Fibroblast of lung (primary cell): Measurements from ENCODE around the gene CBLC.

Experiments used
- EZH2 ChIP-seq: IDR thresholded peaks from 2 replicates; pipeline ENCODE4 v1.5.1; 2012; ENCODE audit warnings: low read length, control low read depth, mild to moderate bottlenecking; ENCODE audit errors: missing control alignments
- TF ChIP-seq, protein P1 (sequence below), 2 donors: IDR thresholded peaks in 1 of 2; conservative IDR thresholded peaks in 1 of 2; 1 replicate in 1 of 2; 2 replicates in 1 of 2; pipeline ENCODE4 v1.5.1; 2011 to 2012; ENCODE audit warnings: low read length in 2 of 2, control low read depth in 1 of 2, inconsistent platforms in 1 of 2, low read depth in 1 of 2, mild to moderate bottlenecking in 1 of 2

DNA sequence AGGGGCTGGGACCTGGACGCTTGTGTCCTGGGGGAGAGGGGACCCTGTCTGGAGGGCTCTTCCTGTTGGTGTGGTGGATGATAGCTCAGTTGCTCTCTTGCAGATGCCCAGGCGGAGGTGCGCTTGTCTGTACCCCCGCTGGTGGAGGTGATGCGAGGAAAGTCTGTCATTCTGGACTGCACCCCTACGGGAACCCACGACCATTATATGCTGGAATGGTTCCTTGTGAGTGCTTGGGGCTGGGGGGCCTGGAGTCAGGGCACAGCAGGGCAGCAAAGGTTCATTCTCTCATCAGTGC is 33.4 kb downstream of the CBLC start:
- TF ChIP-seq, protein P1, sequence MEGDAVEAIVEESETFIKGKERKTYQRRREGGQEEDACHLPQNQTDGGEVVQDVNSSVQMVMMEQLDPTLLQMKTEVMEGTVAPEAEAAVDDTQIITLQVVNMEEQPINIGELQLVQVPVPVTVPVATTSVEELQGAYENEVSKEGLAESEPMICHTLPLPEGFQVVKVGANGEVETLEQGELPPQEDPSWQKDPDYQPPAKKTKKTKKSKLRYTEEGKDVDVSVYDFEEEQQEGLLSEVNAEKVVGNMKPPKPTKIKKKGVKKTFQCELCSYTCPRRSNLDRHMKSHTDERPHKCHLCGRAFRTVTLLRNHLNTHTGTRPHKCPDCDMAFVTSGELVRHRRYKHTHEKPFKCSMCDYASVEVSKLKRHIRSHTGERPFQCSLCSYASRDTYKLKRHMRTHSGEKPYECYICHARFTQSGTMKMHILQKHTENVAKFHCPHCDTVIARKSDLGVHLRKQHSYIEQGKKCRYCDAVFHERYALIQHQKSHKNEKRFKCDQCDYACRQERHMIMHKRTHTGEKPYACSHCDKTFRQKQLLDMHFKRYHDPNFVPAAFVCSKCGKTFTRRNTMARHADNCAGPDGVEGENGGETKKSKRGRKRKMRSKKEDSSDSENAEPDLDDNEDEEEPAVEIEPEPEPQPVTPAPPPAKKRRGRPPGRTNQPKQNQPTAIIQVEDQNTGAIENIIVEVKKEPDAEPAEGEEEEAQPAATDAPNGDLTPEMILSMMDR (conservative IDR thresholded peaks at IDR 0.05 in 1 of 2, IDR thresholded peaks at IDR 0.05 in 1 of 2; ENCODE audit: low read depth in 1 of 2, low read length in 2 of 2): no peak
- TF ChIP-seq EZH2: no peak
